Peyer's patch (tissue), 4 donors: ENCODE measurements around the gene FOXL2NB. TPM values are rescaled to one million over a fixed set of nuclear protein-coding genes. Genes with fewer than 3 reads are reported as not detected.
"Not testable (repeated sequence)": the region's sequence is repeated elsewhere in the genome, so short reads cannot be mapped to it uniquely, and the experiment has no call there.

ENCODE experiments used
- DNase-seq, 3 donors: peaks; one replicate each; pipeline ENCODE4 v3.0.0-alpha.2; 2017 to 2019
- H3K27ac ChIP-seq, 4 donors: fragments of 200-600 bp; sonication (generic); one replicate each; pipeline ENCODE4 v1.5.1; 2016 to 2019
- H3K27me3 ChIP-seq, 2 donors: fragments of 200-600 bp; sonication (generic); one replicate each; pipeline ENCODE4 v1.5.1; 2019
- H3K36me3 ChIP-seq, 3 donors: fragments of 200-600 bp; sonication (generic); one replicate each; pipeline ENCODE4 v1.5.1; 2016 to 2019
- H3K4me1 ChIP-seq, 4 donors: fragments of 200-600 bp; sonication (generic); one replicate each; pipeline ENCODE4 v1.5.1; 2016 to 2019
- H3K4me3 ChIP-seq, 4 donors: fragments of 200-600 bp; sonication (generic); 1 replicate in 3 of 4; 2 replicates in 1 of 4; pipeline ENCODE4 v1.5.1; 2016 to 2019; ENCODE audit warnings: mild to moderate bottlenecking in 1 of 4
- H3K9me3 ChIP-seq, 4 donors: fragments of 200-600 bp; sonication (generic); one replicate each; pipeline ENCODE4 v1.5.1; 2016 to 2019; ENCODE audit warnings: mild to moderate bottlenecking in 1 of 4
- CTCF ChIP-seq, 6 experiments: fragments of 450-650 bp in 4 of 6; fragments of 200-600 bp in 2 of 6; sonication (generic) in 1 of 6; IDR thresholded peaks; one replicate each; pipeline ENCODE4 v1.5.1; 2017 to 2019; ENCODE audit warnings: antibody characterized with exemption in 6 of 6, mild to moderate bottlenecking in 3 of 6, moderate library complexity in 1 of 6
- POLR2A ChIP-seq, 2 donors: fragments of 450-650 bp; IDR thresholded peaks; one replicate each; pipeline ENCODE4 v1.5.1; 2017; ENCODE audit warnings: antibody characterized with exemption in 2 of 2, mild to moderate bottlenecking in 2 of 2, moderate library complexity in 2 of 2
- total RNA-seq, 4 donors: library from RNA; depleted of rRNA; stranded (reverse); fragments of >200 nt; gene quantifications; one replicate each; pipeline ENCODE4 v1.1.0, GENCODE V29; 2016

Gene FOXL2NB
- total RNA-seq, 4 donors from 2014 or later: not detected

GRCh38 chr3:138921316-138922292, 25.4 kb upstream of the FOXL2NB start:
- H3K27me3 ChIP-seq: no peaks in the 10 kb centered on the region
- TF ChIP-seq CTCF (IDR thresholded peaks at IDR 0.05) (no peak), POLR2A (IDR thresholded peaks at IDR 0.05) (no peak)
- H3K27ac ChIP-seq: no peak overlapping the region
- no peaks in the 10 kb centered on the region for H3K9me3 ChIP-seq
- no peaks in the 10 kb centered on the region for H3K36me3 ChIP-seq
- DNase-seq: no peak
- no peak overlapping the region for H3K4me3 ChIP-seq
- H3K4me1 ChIP-seq: peaks cover 0 to 4% (median under 1%) of the 10 kb centered on the region in 4 donors

- not testable (repeated sequence) for H3K27ac ChIP-seq, DNase-seq, H3K9me3 ChIP-seq, H3K27me3 ChIP-seq, H3K36me3 ChIP-seq, H3K4me3 ChIP-seq, H3K4me1 ChIP-seq
These were observed 24.6 kb upstream of the FOXL2NB start for GRCh38 chr3:138922400-138922799.

- Histone ChIP-seq H3K4me1 (no peaks in the 10 kb centered on the region), H3K27me3 (no peaks in the 10 kb centered on the region), H3K27ac (no peak overlapping the region), H3K36me3 (no peaks in the 10 kb centered on the region), H3K9me3 (no peaks in the 10 kb centered on the region), H3K4me3 (no peak overlapping the region)
- no peak for TF ChIP-seq POLR2A (IDR thresholded peaks at IDR 0.05)
- peak; percentile 61 to 91 (median 86) for TF ChIP-seq CTCF (IDR thresholded peaks at IDR 0.05)
- peak; percentile 77 to 94 (median 85) for DNase-seq
These were observed 23.5 kb upstream of the FOXL2NB start for GRCh38 chr3:138923531-138923994.

- no peaks in the 10 kb centered on the region for H3K27me3 ChIP-seq
- H3K4me3 ChIP-seq: no peak overlapping the region
- no peak for TF ChIP-seq CTCF (IDR thresholded peaks at IDR 0.05)
- TF ChIP-seq POLR2A (IDR thresholded peaks at IDR 0.05): no peak
- H3K36me3 ChIP-seq: no peaks in the 10 kb centered on the region
- H3K4me1 ChIP-seq: no peaks in the 10 kb centered on the region
- DNase-seq: no peak
- no peaks in the 10 kb centered on the region for H3K9me3 ChIP-seq
- H3K27ac ChIP-seq: no peak overlapping the region
These were observed 18.2 kb upstream of the FOXL2NB start for GRCh38 chr3:138928727-138929372.

- H3K36me3 ChIP-seq: no peaks in the 10 kb centered on the region
- no peak overlapping the region for H3K4me3 ChIP-seq
- DNase-seq: no peak
These were observed 13.8 kb upstream of the FOXL2NB start for GRCh38 chr3:138933068-138933668.

GRCh38 chr3:138933981-138934691, 12.9 kb upstream of the FOXL2NB start:
- no peak for TF ChIP-seq POLR2A (IDR thresholded peaks at IDR 0.05)
- no peak for TF ChIP-seq CTCF (IDR thresholded peaks at IDR 0.05)
- DNase-seq: no peak
- peaks cover 0 to 29% of the 10 kb centered on the region in 2 donors for H3K27me3 ChIP-seq
- H3K9me3 ChIP-seq: no peaks in the 10 kb centered on the region
- no peak overlapping the region for H3K4me3 ChIP-seq
- H3K36me3 ChIP-seq: no peaks in the 10 kb centered on the region
- H3K4me1 ChIP-seq: peaks cover 3 to 36% (median 12%) of the 10 kb centered on the region in 4 donors
- no peak overlapping the region for H3K27ac ChIP-seq

More at GRCh38 chr3:138933068-138933668, 13.8 kb upstream of the FOXL2NB start:
- no peaks in the 10 kb centered on the region for H3K9me3 ChIP-seq
- peaks cover 0 to 19% of the 10 kb centered on the region in 2 donors for H3K27me3 ChIP-seq
- peaks cover 0 to 26% (median 12%) of the 10 kb centered on the region in 4 donors for H3K4me1 ChIP-seq
- no peak overlapping the region for H3K27ac ChIP-seq
- no peak for TF ChIP-seq POLR2A (IDR thresholded peaks at IDR 0.05)
